ENCODE measurements around the gene DHX32.

DHX32 gene

GRCh38 chr10:125868372-125868975, 12.6 kb downstream of the DHX32 start:
- DNase-seq (ENCODE audit: low read depth): peak; percentile 57
- TF ChIP-seq CTCF (IDR thresholded peaks at IDR 0.05; ENCODE audit: insufficient read depth, low read depth, low read length, missing control alignments): peak; percentile 70

GRCh38 chr10:125866421-125867029, 14.6 kb downstream of the DHX32 start:
- no peak for DNase-seq (ENCODE audit: low read depth)
- TF ChIP-seq CTCF (IDR thresholded peaks at IDR 0.05; ENCODE audit: insufficient read depth, low read depth, low read length, missing control alignments): no peak
- H3K4me3 ChIP-seq (ENCODE audit: low read depth, low read length): no peak overlapping the region

More at GRCh38 chr10:125868372-125868975, 12.6 kb downstream of the DHX32 start:
- H3K4me3 ChIP-seq (ENCODE audit: low read depth, low read length): no peak overlapping the region

- no peak overlapping the region for H3K4me3 ChIP-seq (ENCODE audit: low read depth, low read length)
- DNase-seq (ENCODE audit: low read depth): no peak
- TF ChIP-seq CTCF (IDR thresholded peaks at IDR 0.05; ENCODE audit: insufficient read depth, low read depth, low read length, missing control alignments): no peak
Observed at GRCh38 chr10:125865120-125865519, 16.0 kb downstream of the DHX32 start.

GRCh38 chr10:125859128-125859817, 21.8 kb downstream of the DHX32 start:
- no peak overlapping the region for H3K4me3 ChIP-seq (ENCODE audit: low read depth, low read length)
- no peak for TF ChIP-seq CTCF (IDR thresholded peaks at IDR 0.05; ENCODE audit: insufficient read depth, low read depth, low read length, missing control alignments)
- no peak for DNase-seq (ENCODE audit: low read depth)

- H3K4me3 ChIP-seq (ENCODE audit: low read depth, low read length): no peak overlapping the region
- DNase-seq (ENCODE audit: low read depth): no peak
- no peak for TF ChIP-seq CTCF (IDR thresholded peaks at IDR 0.05; ENCODE audit: insufficient read depth, low read depth, low read length, missing control alignments)
Observed at GRCh38 chr10:125857185-125857760, 23.8 kb downstream of the DHX32 start.

GRCh38 chr10:125852487-125852886, 28.6 kb downstream of the DHX32 start:
- TF ChIP-seq CTCF (IDR thresholded peaks at IDR 0.05; ENCODE audit: insufficient read depth, low read depth, low read length, missing control alignments): no peak
- no peak overlapping the region for H3K4me3 ChIP-seq (ENCODE audit: low read depth, low read length)
- DNase-seq (ENCODE audit: low read depth): no peak

Data from GM12865 (cell line).